Retinal pigment epithelial cell (primary cell): Measurements from ENCODE around the gene HMGCL.
"Not testable (repeated sequence)": the region's sequence is repeated elsewhere in the genome, so short reads cannot be mapped to it uniquely, and the experiment has no call there.

Experiments used
- DNase-seq: peaks from one replicate; pipeline ENCODE4 v3.0.0-alpha.2; 2010; ENCODE audit warnings: low read depth
- H3K4me3 ChIP-seq: 2 replicates; pipeline ENCODE4 v1.5.1; 2011; ENCODE audit warnings: mild to moderate bottlenecking, low read length, control low read depth, moderate library complexity
- CTCF ChIP-seq: conservative IDR thresholded peaks from 2 replicates; pipeline ENCODE4 v1.5.1; 2011; ENCODE audit warnings: low read depth, low read length, control low read depth, inconsistent platforms

Gene HMGCL

GRCh38 chr1:23797478-23798448 lies 27.5 kb downstream of the HMGCL start:
- no peak for TF ChIP-seq CTCF
- H3K4me3 ChIP-seq = no peak overlapping the region

GRCh38 chr1:23796466-23797271 lies 28.6 kb downstream of the HMGCL start:
- DNase-seq = no peak
- H3K4me3 ChIP-seq = no peak overlapping the region
- no peak for TF ChIP-seq CTCF

More at GRCh38 chr1:23797478-23798448, 27.5 kb downstream of the HMGCL start:
- DNase-seq = no peak

- H3K4me3 ChIP-seq = no peak overlapping the region
- no peak for TF ChIP-seq CTCF
- DNase-seq = no peak
Measured at GRCh38 chr1:23795676-23796465, 29.4 kb downstream of the HMGCL start.

GRCh38 chr1:23794732-23795182 lies 30.5 kb downstream of the HMGCL start:
- not testable (repeated sequence) for DNase-seq, H3K4me3 ChIP-seq

GRCh38 chr1:23793861-23794731 lies 31.1 kb downstream of the HMGCL start:
- TF ChIP-seq CTCF = no peak
- no peak overlapping the region for H3K4me3 ChIP-seq
- no peak for DNase-seq

- DNase-seq = no peak
- no peak overlapping the region for H3K4me3 ChIP-seq
- no peak for TF ChIP-seq CTCF
Measured at GRCh38 chr1:23793018-23793781, 32.0 kb downstream of the HMGCL start.
